GM21515 (cell line): Measurements from ENCODE around the gene RABAC1.

Experiments
- ATAC-seq: cut with Tn5 transposase; IDR thresholded peaks from one replicate; pipeline ENCODE4 v1.9.1; 2021; ENCODE audit not compliant: unreplicated experiment

RABAC1 gene

DNA sequence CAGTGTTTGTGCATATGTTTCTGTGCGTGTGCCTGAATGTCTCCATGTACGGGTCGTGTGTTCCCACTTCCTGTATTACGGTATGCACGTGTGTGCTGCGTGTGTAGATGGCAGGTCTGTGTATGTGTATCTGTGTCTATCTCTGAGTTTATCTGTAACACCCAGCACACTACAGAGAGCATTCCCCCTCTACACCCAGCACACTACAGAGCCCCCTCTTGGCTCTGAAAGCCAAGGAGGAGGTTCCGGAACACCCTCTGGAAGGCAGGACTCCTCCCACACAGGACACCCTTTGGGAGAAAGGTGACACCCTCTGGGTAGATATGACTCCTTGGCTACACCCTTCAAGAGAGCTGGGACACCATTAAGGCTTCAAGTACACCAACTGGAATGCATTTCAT is 28.8 kb downstream of the RABAC1 start:
- no peak for ATAC-seq

DNA sequence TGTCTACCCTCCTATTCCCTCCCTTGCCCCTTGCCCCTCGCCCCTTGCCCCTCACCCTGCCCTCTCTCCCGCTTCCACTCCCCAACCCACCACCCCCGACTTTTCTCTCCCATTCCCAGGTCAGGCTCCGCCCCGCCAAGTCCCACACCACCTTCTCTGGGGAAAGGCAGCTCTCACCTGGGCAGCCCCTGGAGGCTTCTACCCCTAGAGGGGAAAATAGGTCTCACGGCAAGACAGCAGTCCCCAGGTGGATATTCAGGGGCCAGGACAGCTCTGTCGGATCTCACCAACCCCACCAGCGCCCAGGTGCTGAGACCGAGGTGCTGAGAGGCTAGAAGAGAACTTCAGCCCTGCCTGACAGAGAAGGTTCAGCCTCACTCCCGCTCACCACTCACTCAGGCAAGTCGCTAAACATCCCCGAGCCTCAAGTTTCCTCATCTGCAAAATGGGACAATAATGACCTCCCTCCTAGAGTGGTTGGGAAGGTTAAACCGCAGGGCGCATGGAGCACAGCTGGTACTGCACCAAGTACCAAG is 29.5 kb downstream of the RABAC1 start:
- ATAC-seq, result no peak

DNA sequence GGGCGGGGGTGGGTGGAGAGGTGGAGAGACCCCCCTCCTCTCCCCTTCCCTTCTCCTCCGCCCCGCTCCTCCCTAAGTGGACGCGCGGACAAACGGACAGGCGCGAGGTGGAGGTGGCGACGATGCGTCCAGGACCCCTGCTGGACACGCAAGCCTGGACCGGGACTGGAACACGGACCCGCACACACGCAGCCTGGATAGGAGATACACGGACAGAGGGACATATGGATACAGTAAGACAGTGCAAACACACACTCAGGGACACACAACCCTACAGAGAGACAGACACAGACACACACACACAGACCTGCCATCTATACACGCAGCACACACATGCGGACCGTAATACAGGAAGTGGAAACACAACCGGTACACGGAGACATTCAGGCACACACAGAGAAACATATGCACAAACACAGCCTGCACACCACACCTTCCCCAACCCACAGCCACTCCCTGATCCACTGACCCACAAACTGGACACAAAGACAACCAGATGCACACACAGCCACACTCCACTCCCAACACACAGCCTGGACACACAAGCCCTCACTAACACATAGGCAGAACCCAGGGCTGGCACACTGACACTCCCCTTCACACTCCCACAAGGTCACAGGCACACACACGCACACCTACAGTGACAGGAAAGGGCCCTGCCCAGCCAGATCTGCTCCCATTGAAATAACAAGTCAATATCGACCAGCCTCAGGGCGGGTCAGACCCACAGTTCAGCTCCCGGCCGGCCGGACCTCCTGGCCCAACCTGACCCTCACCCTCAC is 30.2 kb downstream of the RABAC1 start:
- ATAC-seq, result no peak

DNA sequence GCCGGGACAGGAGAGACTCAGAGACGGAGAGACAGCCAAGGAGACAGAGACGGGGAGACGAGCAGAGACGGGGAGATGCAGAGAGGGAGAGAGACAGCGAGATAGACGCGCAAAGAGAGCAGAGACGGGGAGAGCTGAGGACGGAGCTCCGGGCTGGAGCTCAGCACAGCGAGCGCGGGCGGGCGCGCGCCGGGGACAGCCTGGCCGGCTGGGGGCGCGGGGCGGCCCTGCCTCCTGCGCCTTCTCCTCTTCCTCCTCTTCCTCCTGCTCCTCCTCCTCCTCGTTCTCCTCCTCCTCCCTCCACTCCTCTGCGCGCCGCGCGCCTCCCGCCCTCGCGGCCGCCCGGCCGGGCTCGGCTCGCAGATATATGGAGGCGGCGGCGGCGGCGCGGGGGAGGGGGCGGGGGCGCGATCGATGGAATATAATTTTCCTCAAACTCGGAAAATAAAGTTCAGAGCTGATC is 30.9 kb downstream of the RABAC1 start, which contains the start of gene ERFL:
TSS of gene ERFL (minus strand) at position 229 of the 463 bp plus-strand sequence. CDS start 15,530 bp downstream, outside the sequence.
- no peak for ATAC-seq

DNA sequence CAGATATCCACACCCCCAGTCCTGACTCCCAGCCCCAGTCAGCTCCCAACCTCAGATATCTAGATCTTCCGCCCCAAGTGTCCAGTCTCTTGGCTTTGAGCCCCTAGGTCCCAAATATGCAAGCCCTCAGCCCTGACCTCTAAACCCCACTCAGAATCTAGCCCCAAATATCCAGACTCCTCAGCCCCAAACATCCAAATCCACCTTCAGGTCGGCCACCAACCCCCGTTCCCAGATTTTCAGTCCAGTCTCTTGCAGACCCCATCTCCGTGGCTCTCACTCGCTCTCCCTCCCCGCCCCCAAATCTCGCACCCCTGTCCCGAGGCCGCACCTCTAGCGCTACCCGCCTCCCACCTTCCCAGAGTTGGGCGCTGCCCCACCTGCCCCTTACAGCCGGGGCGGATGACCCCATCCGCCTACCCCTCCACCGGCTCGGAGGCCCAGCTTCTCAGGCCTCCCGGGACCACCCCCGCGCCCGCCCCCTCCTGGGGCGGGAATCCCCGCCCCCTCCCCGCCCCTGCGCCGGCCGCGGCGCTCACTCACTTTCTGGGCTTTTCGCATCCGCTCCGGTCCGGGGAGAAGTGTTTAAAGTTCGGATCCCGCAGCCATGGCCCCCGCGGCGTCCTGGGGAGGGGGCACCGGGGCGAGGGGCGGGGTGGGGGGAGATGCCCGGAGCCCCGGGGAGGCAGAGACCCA is 31.5 kb downstream of the RABAC1 start:
- no peak for ATAC-seq

DNA sequence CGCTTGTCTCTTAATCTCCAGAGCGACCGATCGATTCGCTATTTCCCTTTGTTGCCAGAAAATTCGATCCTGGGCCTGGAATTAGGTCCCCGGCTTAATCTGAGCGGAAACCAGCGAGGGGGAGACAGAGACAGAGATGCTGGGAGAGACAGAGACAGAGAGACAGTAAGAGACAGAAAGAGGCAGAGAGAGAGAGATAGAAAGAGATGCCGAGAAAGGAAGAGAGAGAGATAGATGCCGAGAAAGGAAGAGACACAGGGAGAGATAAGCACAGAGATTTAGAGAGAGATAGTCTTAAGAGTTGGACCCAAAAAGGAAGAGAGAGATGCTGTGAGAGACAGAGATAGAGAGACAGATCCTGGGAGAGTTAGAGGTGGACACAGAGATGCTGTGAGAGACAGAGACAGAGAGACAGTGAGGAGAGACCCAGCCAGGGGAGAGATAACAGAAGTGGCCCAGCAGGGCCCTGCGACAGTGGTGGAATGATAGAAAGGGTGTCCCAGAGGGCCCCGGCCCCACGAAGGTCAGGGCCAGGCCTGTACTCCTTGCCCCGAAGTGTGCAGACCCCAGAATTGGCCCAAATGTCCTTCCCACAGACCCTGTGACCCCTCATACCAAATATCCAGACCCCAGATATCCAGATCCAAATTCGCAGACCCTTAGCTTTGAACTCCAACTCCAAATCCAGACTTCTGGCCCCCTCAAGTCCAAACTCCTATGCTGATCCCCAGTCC is 32.2 kb downstream of the RABAC1 start:
- ATAC-seq, result no peak

DNA sequence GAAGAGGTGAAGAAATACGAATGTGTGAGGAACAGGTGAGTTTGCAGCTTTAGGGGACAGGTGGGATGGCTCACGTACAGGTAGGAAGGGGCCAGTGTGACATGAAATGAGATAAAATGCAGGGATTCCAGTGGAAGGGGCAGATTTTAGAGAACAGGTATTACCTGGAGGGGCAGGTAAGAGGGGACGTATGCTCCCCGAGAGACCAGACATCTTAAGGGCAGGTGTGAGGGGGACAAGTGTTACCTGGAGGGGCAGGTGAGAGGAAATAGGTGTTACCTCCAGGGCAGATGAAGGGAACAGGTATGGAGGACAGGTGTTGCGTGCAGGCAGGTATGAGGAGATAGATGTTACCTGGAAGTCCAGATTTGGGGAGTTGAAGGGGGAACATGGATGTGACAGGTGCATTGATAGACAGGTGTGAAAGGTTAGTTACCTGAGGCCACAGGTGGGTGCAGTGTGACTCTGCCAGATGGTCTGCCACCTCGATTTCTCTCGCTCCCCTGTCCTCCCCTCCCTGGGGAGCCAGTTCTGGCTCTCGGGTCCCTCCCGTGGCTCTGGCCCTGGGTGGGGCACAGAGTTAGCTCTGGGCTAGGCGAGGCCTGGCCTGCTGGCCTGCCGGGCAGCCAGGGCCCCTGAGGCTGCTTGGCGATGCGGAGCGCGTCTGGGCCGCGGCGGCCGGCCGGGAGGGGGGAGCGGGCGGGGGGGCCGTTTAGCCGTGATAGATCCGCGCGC is 32.9 kb downstream of the RABAC1 start:
- no peak for ATAC-seq

DNA sequence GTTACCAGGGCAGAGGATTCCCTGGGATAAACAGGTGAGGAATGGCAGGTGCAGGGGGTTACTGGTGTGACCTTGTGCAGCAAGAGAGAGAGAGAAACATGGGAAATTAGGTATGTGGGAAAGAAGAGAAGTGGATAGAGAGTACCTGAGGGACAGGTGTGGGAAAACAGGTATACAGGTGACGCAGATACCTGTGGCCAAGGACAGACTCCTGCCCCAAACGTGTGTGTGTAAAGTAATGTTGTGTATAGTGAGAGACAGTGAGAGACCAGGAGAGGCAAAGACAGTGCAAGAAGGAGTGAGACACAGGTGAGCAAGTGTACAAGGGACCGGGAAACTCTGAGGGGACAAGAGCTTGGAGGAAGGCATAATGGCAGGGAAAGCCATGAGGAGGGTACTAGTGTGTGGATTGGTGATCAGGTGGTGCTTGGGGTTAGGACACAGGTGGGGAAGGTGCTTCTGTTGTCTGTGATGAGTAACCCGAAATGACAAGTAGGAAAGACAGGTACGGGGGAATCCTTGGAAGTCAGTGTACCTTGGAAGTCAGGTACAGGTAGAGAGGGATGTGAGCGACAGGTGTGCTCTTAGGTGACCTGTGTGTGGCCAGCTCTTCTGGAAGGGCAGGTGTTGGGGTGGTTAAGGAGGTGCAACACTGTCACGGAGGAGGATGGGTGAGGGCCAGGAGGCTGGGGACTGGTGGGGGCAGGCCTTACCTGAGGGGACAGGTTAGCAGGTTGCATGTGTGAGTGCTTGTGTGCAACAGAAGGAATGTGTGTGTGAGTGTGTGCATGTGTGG is 33.7 kb downstream of the RABAC1 start:
- ATAC-seq, result no peak

DNA sequence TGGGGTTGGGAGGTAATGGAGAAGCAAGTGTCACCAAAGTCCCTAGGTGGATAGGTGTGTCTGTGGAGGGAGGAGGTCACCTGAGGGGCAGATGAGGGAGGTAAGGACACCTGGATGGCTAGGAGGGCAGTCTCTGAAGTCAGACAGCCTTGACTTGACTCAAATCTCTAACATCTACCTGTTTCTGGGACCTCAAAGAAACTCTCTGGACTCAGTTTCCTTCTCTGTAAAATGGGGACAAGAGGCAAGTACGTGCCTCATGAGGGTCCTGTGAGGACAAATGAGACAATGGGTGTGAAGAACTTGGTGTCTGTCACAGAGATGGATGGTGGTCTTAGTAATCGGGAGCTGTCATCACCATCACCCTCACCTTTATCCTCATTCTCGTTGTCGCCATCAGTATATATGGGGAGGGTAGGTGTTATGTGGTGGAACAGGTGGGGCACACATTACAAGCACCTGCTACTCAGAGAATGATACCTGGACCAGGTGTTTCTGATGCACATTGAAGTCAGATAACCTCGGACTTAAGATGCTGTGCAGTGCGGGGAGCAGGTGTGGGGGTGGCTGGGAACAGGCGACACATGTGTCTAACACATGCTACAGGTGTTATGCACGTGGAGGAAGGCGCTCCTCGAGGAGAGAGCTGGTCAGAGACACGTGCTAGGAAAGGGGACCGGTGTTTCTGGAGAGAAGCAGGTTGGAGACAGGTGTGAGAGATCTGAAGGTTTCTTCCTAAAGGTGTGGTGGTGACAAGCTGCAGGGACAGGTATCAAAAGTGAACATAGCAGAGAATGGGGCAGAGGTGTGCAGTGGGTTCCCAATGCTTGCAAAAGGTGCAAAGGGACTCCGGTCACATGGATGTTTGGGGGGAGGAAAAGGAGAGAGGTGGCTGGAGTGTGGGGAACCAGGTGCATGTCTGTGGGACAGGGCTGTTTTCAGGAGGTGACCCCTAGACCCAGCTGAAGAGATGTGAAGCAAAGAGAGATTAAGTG is 34.7 kb downstream of the RABAC1 start:
- ATAC-seq, result no peak

DNA sequence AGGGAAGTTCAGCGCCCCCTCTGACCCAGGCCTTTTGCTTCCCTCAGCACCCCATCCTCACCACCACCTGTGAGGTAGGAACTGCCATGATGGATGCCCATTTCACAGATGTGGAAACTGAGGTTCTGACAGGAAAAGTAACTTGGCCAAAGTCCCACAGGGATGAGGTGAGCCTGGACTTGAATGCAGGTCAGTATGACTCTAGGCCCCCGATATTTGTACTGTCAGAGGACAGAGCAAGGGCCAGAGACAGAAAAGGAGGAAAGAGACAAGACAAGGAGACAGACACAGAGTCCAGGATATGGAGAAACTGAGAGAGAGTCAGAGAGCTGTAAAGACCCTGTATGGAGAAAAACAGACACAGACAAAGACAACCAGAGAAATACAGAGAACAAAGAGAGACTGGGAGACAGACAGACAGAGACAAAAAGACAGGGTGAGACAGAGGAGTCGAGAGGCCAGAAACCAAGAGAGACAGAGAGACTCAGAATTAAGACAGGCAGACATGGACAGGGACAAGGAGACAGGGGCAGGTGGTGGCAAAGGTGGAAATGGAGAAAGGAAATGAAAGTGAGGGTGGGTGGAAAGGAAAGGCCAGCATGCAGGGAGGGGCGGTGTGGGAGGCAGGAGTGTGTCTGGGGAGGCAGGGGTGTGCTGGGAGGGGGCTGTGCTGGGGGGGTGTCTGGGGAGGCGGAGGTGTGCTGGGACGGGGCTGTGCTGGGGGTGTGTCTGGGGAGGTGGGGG is 35.9 kb downstream of the RABAC1 start:
- no peak for ATAC-seq

DNA sequence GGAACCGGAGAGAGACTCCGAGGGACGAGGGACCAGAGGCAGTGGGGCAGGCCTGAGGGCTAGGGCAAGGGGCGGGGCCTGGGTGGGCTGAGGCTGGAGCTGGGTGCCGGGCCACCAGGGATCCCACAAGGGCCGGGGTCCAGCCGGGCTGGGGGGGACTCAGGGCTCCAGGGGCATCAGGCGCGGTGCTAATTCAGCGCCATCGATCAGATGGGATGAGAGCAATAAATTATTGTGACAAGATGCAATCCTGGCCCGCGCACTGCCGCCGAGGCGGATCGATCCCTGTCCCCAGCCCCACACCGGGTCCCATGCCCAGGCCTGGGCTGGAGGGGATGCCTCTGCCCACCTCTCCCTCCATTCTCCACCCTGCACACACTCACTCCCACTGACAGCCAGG is 36.5 kb downstream of the RABAC1 start:
- no peak for ATAC-seq

DNA sequence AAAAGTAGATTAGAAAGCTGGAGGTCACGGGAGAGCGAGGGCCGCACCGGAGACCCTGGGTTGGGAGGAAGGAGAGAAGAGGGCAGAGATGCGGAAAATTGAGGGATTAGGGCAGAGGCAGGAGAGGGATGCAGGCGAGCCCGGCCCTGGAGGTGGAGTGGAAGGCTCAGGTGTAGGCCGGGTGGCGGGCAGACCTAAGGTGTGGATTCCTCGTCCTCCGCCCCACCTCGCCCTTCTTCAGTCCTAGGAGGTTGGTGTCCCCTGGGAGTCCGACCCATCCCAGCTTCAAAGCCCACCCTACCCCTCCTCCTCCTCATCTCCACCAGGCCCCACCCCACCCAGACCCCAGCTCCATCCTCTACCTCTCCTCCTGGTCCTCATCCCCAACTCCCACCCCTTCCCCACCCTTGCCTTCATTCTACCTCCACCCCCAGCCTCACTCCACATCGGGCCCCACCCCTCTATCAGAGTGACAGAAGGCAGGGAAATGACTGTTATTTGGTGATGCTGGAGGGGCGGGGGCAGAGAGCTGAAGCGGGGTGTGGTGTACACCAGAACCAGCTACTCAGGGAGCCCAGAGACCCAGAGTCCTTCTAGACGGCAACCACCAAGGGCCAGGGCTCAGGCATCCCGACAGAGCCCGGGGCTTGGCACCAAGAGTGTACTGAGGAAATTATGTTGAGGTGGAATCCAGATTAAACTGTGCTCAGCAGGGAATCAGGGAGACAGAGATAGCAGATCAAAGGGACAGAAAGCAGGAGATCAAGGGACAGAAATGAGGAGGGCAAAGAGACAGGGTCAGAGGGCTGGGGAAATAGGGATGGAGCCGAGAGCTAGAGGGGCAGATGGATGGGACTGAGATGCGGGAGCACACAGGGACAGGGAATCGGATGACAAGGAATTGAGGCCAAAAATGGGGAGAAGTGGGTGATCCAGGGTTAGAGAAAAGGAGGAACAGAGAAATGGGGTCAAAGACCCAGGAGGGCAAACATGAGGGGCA is 37.2 kb downstream of the RABAC1 start:
- ATAC-seq, result no peak

DNA sequence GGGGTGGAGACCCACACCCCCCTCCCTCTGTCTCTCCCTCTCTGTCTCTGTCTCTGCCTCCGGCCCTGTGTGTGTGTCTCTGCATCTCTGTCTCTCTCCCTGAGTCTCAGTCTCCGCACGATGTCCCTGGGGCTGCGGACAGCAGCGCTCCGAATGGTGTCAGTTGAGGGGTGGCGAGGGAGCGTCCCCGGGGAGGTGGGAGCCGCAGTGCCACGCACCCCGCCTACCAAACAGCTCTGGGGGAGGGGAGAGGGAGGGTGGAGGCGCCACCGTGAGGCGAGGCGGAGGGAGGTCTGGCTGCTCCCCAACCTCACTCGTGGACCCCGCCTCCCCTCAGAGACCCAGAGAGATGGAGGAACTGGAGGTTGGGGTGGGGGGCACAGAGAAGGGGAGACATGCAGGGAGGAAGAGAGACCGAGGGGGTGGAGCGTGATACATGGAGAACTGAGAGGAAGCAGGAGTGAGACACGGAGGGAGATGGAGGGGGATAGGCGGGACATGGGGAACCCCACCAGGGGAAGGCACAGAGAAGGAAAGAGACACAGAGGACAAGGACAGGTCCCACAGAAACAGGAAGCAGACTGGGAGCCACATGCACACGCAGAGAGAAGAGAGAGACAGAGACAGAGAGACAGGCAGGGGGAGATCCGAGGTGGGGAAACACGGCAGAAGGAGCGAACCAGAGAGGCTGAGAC is 38.1 kb downstream of the RABAC1 start:
- no peak for ATAC-seq

DNA sequence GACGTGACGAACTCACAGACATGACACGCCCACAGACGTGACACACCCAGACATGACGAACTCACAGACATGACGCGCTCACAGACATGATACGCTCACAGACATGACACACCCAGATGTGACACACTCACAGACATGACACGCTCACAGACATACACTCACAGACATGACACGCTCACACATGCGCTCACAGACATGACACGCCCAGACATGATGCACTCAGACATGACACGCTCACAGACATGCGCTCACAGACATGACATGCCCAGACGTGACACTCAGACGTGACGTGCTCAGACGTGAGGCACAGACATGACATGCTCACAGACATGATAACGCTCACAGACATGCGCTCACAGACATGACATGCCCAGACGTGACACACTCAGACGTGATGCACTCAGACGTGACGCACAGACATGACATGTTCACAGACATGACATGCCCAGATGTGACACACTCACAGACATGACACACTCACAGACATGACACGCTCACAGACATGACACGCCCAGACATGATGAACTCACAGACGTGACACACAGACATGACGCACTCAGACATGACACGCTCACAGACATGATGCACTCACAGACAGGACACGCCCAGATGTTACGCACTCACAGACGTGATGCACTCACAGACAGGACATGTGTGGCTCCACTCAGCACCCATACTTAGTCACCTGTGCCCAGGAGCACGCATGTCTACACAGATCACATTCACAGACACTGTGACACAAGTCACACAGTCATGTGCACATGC is 39.0 kb downstream of the RABAC1 start:
- no peak for ATAC-seq

DNA sequence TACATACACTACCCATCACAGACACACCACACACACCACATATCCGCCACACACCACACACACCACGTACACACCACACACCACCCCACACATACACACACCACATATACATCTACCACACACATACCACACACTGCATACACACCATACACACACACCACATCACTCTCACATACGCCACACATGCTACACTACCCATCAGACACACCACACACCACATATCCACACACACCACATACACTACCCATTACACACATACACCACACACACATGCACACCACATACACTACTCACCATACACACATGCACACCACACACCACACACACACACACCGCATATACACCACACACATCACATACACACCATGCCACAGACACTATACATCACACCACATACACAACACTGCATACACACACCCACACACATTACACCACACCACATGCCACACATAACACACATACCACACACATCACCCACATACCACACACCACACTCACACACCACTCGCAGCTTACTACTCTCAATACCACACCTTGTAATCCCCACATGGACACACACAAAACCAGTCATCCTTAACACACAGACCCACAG is 40.4 kb downstream of the RABAC1 start:
- ATAC-seq, result no peak
